ENCODE data around the gene TTBK2. TPM values are rescaled to one million over a fixed set of nuclear protein-coding genes. Genes with fewer than 3 reads are reported as not detected.

Gene TTBK2
- total RNA-seq, 1 experiment from 2014 or later = 10.6 TPM

GRCh38 chr15:42716626-42717025, 204.0 kb downstream of the TTBK2 start:
- TF ChIP-seq CTCF (conservative IDR thresholded peaks at IDR 0.05) = no peak
- Histone ChIP-seq H2BK15ac (ENCODE audit: low read depth, low read length) (no peak overlapping the region), H3K4me1 (ENCODE audit: insufficient read depth, low read length) (no peaks in the 10 kb centered on the region), H2BK5ac (ENCODE audit: insufficient read length, low read length) (no peak overlapping the region), H3K79me2 (ENCODE audit: insufficient read depth, low read length) (no peaks in the 10 kb centered on the region), H3K23me2 (ENCODE audit: insufficient read length, low read depth, low read length, poor library complexity, severe bottlenecking) (no peaks in the 10 kb centered on the region), H3K56ac (ENCODE audit: insufficient read length, low read depth, low read length) (no peak overlapping the region), H2AK5ac (ENCODE audit: insufficient read length, low read length) (no peak overlapping the region), H2AFZ (ENCODE audit: low read length) (no peak overlapping the region), H3K14ac (ENCODE audit: insufficient read depth, low read length) (no peak overlapping the region), H3K9me3 (ENCODE audit: control insufficient read depth, low read depth, low read length) (no peaks in the 10 kb centered on the region), H4K5ac (ENCODE audit: insufficient read length, low read depth, low read length) (no peak overlapping the region), H3K27ac (ENCODE audit: insufficient read length, low read depth, low read length) (no peak overlapping the region), H4K8ac (replicated peaks; ENCODE audit: insufficient read length, low read depth, low read length) (no peak overlapping the region), H4K20me1 (ENCODE audit: control insufficient read depth, insufficient read depth, insufficient read length) (no peaks in the 10 kb centered on the region), H3K79me1 (ENCODE audit: insufficient read depth, low read depth, low read length, poor library complexity, severe bottlenecking) (no peaks in the 10 kb centered on the region), H4K91ac (ENCODE audit: insufficient read length, low read depth, low read length) (no peak overlapping the region), H3K4me2 (ENCODE audit: insufficient read depth, insufficient read length, low read length) (no peak overlapping the region), H2BK120ac (ENCODE audit: low read depth, low read length, poor library complexity, severe bottlenecking) (no peak overlapping the region), H3K18ac (ENCODE audit: insufficient read length, low read depth, low read length) (no peak overlapping the region), H2BK12ac (ENCODE audit: insufficient read length, low read depth, low read length) (no peak overlapping the region), H3K27me3 (ENCODE audit: insufficient read depth, low read length) (no peaks in the 10 kb centered on the region), H3K23ac (ENCODE audit: insufficient read length, low read depth, low read length) (no peak overlapping the region), H3T11ph (ENCODE audit: low read length) (no peak overlapping the region), H3K9ac (ENCODE audit: extremely low read depth, insufficient read length, low read length) (no peak overlapping the region), H2BK20ac (ENCODE audit: low read depth, low read length, poor library complexity, severe bottlenecking) (no peak overlapping the region), H3K4ac (ENCODE audit: low read depth, low read length) (no peak overlapping the region)
- Mint-ChIP-seq H3K9me3 (no peaks in the 10 kb centered on the region), H3K4me3 (no peak overlapping the region), H3K36me3 (ENCODE audit: insufficient read depth in 1 of 3, low read depth in 3 of 3) (peaks cover 0 to 11% (median 9%) of the 10 kb centered on the region in 3 experiments; a peak in 6 of 7 replicates), H3K27ac (no peak overlapping the region; a peak in 2 of 7 replicates), H3K27me3 (ENCODE audit: low read depth) (no peaks in the 10 kb centered on the region; the same call in 1 of the 2 replicates), H3K4me1 (no peaks in the 10 kb centered on the region)
- no peak for DNase-seq
- WGBS (ENCODE audit: extremely low coverage, insufficient read length, low lambda C conversion rate) = no CpG with 5 or more reads among the region's 2 CpGs

Data from H9 (cell line).